ENCODE results near the gene ARHGAP42.
"Not testable (repeated sequence)": the region's sequence is repeated elsewhere in the genome, so short reads cannot be mapped to it uniquely, and the experiment has no call there.

ARHGAP42 gene

GRCh38 chr11:100687054-100687629, at the start of gene ARHGAP42:
Gene ARHGAP42, plus strand, starts transcription at chr11:100687288. Its CDS starts 391 bp downstream, at chr11:100687679.
- peak; percentile 85 for DNase-seq (ENCODE audit: low read depth, low spot score)

- no peak for DNase-seq (ENCODE audit: low read depth, low spot score)
Observed at GRCh38 chr11:100637706-100638105, 49.4 kb upstream of the ARHGAP42 start.

- DNase-seq (ENCODE audit: low read depth, low spot score): no peak
Observed at GRCh38 chr11:100638648-100639047, 48.4 kb upstream of the ARHGAP42 start.

GRCh38 chr11:100639140-100639539, 47.9 kb upstream of the ARHGAP42 start:
- DNase-seq (ENCODE audit: low read depth, low spot score): peak; percentile 74

- DNase-seq (ENCODE audit: low read depth, low spot score): no peak
Observed at GRCh38 chr11:100640071-100640470, 47.0 kb upstream of the ARHGAP42 start.

- no peak for DNase-seq (ENCODE audit: low read depth, low spot score)
Observed at GRCh38 chr11:100640646-100641045, 46.4 kb upstream of the ARHGAP42 start.

- no peak for DNase-seq (ENCODE audit: low read depth, low spot score)
Observed at GRCh38 chr11:100641456-100641855, 45.6 kb upstream of the ARHGAP42 start.

- no peak for DNase-seq (ENCODE audit: low read depth, low spot score)
Observed at GRCh38 chr11:100646545-100646944, 40.5 kb upstream of the ARHGAP42 start.

GRCh38 chr11:100647861-100648260, 39.2 kb upstream of the ARHGAP42 start:
- DNase-seq (ENCODE audit: low read depth, low spot score): no peak

GRCh38 chr11:100663583-100663982, 23.5 kb upstream of the ARHGAP42 start:
- no peak for DNase-seq (ENCODE audit: low read depth, low spot score)

GRCh38 chr11:100663996-100664395, 23.1 kb upstream of the ARHGAP42 start:
- DNase-seq (ENCODE audit: low read depth, low spot score): no peak

GRCh38 chr11:100666816-100667215, 20.3 kb upstream of the ARHGAP42 start:
- not testable (repeated sequence) for DNase-seq (ENCODE audit: low read depth, low spot score)

- no peak for DNase-seq (ENCODE audit: low read depth, low spot score)
Observed at GRCh38 chr11:100667449-100667848, 19.6 kb upstream of the ARHGAP42 start.

GRCh38 chr11:100670140-100670539, 16.9 kb upstream of the ARHGAP42 start:
- no peak for DNase-seq (ENCODE audit: low read depth, low spot score)

- no peak for DNase-seq (ENCODE audit: low read depth, low spot score)
Observed at GRCh38 chr11:100671471-100671870, 15.6 kb upstream of the ARHGAP42 start.

- peak; percentile 39 for DNase-seq (ENCODE audit: low read depth, low spot score)
Observed at GRCh38 chr11:100672498-100673033, 14.5 kb upstream of the ARHGAP42 start.

GRCh38 chr11:100673063-100673462, 14.0 kb upstream of the ARHGAP42 start:
- no peak for DNase-seq (ENCODE audit: low read depth, low spot score)

GRCh38 chr11:100674212-100674611, 12.9 kb upstream of the ARHGAP42 start:
- DNase-seq (ENCODE audit: low read depth, low spot score): no peak

- no peak for DNase-seq (ENCODE audit: low read depth, low spot score)
Observed at GRCh38 chr11:100675115-100675650, 11.9 kb upstream of the ARHGAP42 start.

- DNase-seq (ENCODE audit: low read depth, low spot score): no peak
Observed at GRCh38 chr11:100676901-100677300, 10.2 kb upstream of the ARHGAP42 start.

- no peak for DNase-seq (ENCODE audit: low read depth, low spot score)
Observed at GRCh38 chr11:100677796-100678195, 9.3 kb upstream of the ARHGAP42 start.

- peak; percentile 66 for DNase-seq (ENCODE audit: low read depth, low spot score)
Observed at GRCh38 chr11:100680070-100680469, 7.0 kb upstream of the ARHGAP42 start.

GRCh38 chr11:100681064-100681502, 6.0 kb upstream of the ARHGAP42 start:
- peak; percentile 60 for DNase-seq (ENCODE audit: low read depth, low spot score)

Data from astrocyte of the hippocampus (primary cell).